ENCODE data around the gene RAX.

GRCh38 chr18:59275406-59275949 lies 2.2 kb upstream of the RAX start:
- TF ChIP-seq, protein P1, sequence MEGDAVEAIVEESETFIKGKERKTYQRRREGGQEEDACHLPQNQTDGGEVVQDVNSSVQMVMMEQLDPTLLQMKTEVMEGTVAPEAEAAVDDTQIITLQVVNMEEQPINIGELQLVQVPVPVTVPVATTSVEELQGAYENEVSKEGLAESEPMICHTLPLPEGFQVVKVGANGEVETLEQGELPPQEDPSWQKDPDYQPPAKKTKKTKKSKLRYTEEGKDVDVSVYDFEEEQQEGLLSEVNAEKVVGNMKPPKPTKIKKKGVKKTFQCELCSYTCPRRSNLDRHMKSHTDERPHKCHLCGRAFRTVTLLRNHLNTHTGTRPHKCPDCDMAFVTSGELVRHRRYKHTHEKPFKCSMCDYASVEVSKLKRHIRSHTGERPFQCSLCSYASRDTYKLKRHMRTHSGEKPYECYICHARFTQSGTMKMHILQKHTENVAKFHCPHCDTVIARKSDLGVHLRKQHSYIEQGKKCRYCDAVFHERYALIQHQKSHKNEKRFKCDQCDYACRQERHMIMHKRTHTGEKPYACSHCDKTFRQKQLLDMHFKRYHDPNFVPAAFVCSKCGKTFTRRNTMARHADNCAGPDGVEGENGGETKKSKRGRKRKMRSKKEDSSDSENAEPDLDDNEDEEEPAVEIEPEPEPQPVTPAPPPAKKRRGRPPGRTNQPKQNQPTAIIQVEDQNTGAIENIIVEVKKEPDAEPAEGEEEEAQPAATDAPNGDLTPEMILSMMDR (IDR thresholded peaks at IDR 0.05 in 8 of 11, conservative IDR thresholded peaks at IDR 0.05 in 3 of 11) = no peak
- TF ChIP-seq POLR2A (IDR thresholded peaks at IDR 0.05) = no peak
- no peak for TF ChIP-seq POLR2AphosphoS5 (IDR thresholded peaks at IDR 0.05)
